TTC549 (cell line): Measurements from ENCODE around the gene ATP5F1B.
"Not testable (repeated sequence)": the region's sequence is repeated elsewhere in the genome, so short reads cannot be mapped to it uniquely, and the experiment has no call there.

Source experiments
- FAIRE-seq: peaks from 2 replicates; lab custom pipeline; 2012; peaks lifted over from hg19 to GRCh38; lab: Jason Lieb, UNC

ATP5F1B gene

GRCh38 chr12:56645717-56646446 lies at the start of gene ATP5F1B:
Gene ATP5F1B, minus strand, starts transcription at chr12:56645984. Its CDS starts 21 bp downstream, at chr12:56645963.
- peak; percentile 97 for FAIRE-seq

GRCh38 chr12:56694161-56694560 lies 48.4 kb upstream of the ATP5F1B start:
- no peak for FAIRE-seq

- FAIRE-seq, result no peak
Observed at GRCh38 chr12:56688846-56689109, 43.0 kb upstream of the ATP5F1B start.

- FAIRE-seq, result peak; percentile 32
Observed at GRCh38 chr12:56688129-56688845, 42.5 kb upstream of the ATP5F1B start, which contains the start of gene PTGES3. Gene PTGES3, minus strand, starts transcription at chr12:56688284. Its CDS starts 285 bp downstream, at chr12:56687999.

GRCh38 chr12:56687223-56688128 lies 41.7 kb upstream of the ATP5F1B start:
- FAIRE-seq, result no peak

- no peak for FAIRE-seq
Observed at GRCh38 chr12:56684745-56685359, 39.1 kb upstream of the ATP5F1B start.

- FAIRE-seq, result no peak
Observed at GRCh38 chr12:56682323-56682722, 36.5 kb upstream of the ATP5F1B start.

- FAIRE-seq, result no peak
Observed at GRCh38 chr12:56679883-56680575, 34.2 kb upstream of the ATP5F1B start.

GRCh38 chr12:56678852-56679251 lies 33.1 kb upstream of the ATP5F1B start:
- FAIRE-seq, result no peak

- FAIRE-seq, result no peak
Observed at GRCh38 chr12:56677680-56678079, 31.9 kb upstream of the ATP5F1B start.

GRCh38 chr12:56676851-56677580 lies 31.2 kb upstream of the ATP5F1B start:
- FAIRE-seq, result no peak

- FAIRE-seq, result no peak
Observed at GRCh38 chr12:56671608-56672007, 25.8 kb upstream of the ATP5F1B start.

GRCh38 chr12:56670836-56671235 lies 25.1 kb upstream of the ATP5F1B start:
- no peak for FAIRE-seq

- FAIRE-seq, result no peak
Observed at GRCh38 chr12:56668197-56668457, 22.3 kb upstream of the ATP5F1B start.

GRCh38 chr12:56661979-56662638 lies 16.3 kb upstream of the ATP5F1B start:
- FAIRE-seq, result no peak

- FAIRE-seq, result no peak
Observed at GRCh38 chr12:56661560-56661959, 15.8 kb upstream of the ATP5F1B start.

- FAIRE-seq, result no peak
Observed at GRCh38 chr12:56658921-56659320, 13.1 kb upstream of the ATP5F1B start.

- no peak for FAIRE-seq
Observed at GRCh38 chr12:56657416-56658379, 11.9 kb upstream of the ATP5F1B start.

- not testable (repeated sequence) for FAIRE-seq
Observed at GRCh38 chr12:56653781-56654180, 8.0 kb upstream of the ATP5F1B start.

GRCh38 chr12:56648023-56648422 lies 2.2 kb upstream of the ATP5F1B start:
- FAIRE-seq, result not testable (repeated sequence)
